Activated CD8-positive, alpha-beta T cell treated with anti-CD3 and anti-CD28 coated beads for 36 hours (primary cell): ENCODE data around the gene CTNNA2. TPM values are rescaled to one million over a fixed set of nuclear protein-coding genes. Genes with fewer than 3 reads are reported as not detected.

ENCODE experiments used
- ATAC-seq: fragments of 200-7000 bp; cut with Tn5 transposase; one replicate; pipeline ENCODE4 v1.10.0; 2021; ENCODE audit warnings: mild to moderate bottlenecking, moderate library complexity
- CTCF ChIA-PET: fragments of 350-600 bp; sonication (Branson Sonifier 250); formaldehyde crosslinking; loops from one replicate; lab custom pipeline; 2021; ENCODE audit warnings: antibody characterized with exemption; lab: Charles Lee
- POLR2A ChIA-PET: fragments of 350-600 bp; sonication (Branson Sonifier 250); formaldehyde crosslinking; loops from one replicate; lab custom pipeline; 2021; ENCODE audit warnings: antibody characterized with exemption; lab: Charles Lee
- DNase-seq: peaks from one replicate; pipeline ENCODE4 v3.0.0-alpha.2; 2020
- H3K27ac Mint-ChIP-seq: one replicate; pipeline ENCODE4 v1.8.0; 2021; ENCODE audit warnings: mild to moderate bottlenecking, mixed read lengths
- H3K27me3 Mint-ChIP-seq: one replicate; pipeline ENCODE4 v1.8.0; 2021; ENCODE audit warnings: mixed read lengths
- H3K36me3 Mint-ChIP-seq: one replicate; pipeline ENCODE4 v1.8.0; 2021; ENCODE audit warnings: low read depth, mixed read lengths
- H3K4me1 Mint-ChIP-seq: one replicate; pipeline ENCODE4 v1.8.0; 2021; ENCODE audit warnings: low read depth, mixed read lengths
- H3K4me3 Mint-ChIP-seq: one replicate; pipeline ENCODE4 v1.8.0; 2021; ENCODE audit warnings: mild to moderate bottlenecking, moderate library complexity, mixed read lengths
- H3K9me3 Mint-ChIP-seq: one replicate; pipeline ENCODE4 v1.8.0; 2021; ENCODE audit warnings: mixed read lengths
- intact Hi-C: fragments of 100-400 bp; cut with micrococcal nuclease; formaldehyde crosslinking; loops from one replicate; pipeline ENCODE4 v1.10.0; 2022
- total RNA-seq, 2 experiments: library from RNA; stranded (reverse); gene quantifications; one replicate each; pipeline ENCODE4 v1.2.3, GENCODE V29; 2021
- TF ChIP-seq, protein P1 (sequence below): fragments of 200-600 bp; IDR thresholded peaks from one replicate; pipeline ENCODE4 v1.8.0; 2022; ENCODE audit warnings: antibody characterized with exemption, mild to moderate bottlenecking

Gene CTNNA2
- total RNA-seq, 2 experiments from 2014 or later, result not detected

DNA sequence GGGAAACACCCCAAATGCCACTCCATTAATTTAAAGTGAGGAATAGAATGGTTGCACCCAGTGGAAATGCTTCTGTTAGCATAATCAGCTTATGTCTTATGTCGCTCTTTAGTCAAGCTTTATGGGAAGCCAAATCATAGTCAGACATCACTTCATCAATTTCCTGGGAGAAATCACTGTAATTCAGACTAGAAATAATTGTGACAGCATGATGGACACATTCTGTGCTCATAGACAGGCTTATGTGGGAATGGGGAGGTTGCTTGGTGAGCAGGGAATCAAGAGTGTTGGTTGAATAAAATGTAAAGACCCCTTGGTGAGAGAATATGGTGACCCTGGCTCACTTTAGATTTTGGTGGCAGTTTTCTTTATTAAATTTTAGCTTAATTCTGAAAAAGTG is 174.0 kb downstream of the CTNNA2 start:
- TF ChIP-seq, protein P1, sequence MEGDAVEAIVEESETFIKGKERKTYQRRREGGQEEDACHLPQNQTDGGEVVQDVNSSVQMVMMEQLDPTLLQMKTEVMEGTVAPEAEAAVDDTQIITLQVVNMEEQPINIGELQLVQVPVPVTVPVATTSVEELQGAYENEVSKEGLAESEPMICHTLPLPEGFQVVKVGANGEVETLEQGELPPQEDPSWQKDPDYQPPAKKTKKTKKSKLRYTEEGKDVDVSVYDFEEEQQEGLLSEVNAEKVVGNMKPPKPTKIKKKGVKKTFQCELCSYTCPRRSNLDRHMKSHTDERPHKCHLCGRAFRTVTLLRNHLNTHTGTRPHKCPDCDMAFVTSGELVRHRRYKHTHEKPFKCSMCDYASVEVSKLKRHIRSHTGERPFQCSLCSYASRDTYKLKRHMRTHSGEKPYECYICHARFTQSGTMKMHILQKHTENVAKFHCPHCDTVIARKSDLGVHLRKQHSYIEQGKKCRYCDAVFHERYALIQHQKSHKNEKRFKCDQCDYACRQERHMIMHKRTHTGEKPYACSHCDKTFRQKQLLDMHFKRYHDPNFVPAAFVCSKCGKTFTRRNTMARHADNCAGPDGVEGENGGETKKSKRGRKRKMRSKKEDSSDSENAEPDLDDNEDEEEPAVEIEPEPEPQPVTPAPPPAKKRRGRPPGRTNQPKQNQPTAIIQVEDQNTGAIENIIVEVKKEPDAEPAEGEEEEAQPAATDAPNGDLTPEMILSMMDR, result no peak
- no peak for ATAC-seq
- intact Hi-C loops, result no loop called here
- DNase-seq, result no peak
- H3K9me3 Mint-ChIP-seq, result peaks cover 11% of the 10 kb centered on the region
- POLR2A ChIA-PET, result no interaction called here
- no peaks in the 10 kb centered on the region for H3K4me1 Mint-ChIP-seq
- H3K27ac Mint-ChIP-seq, result no peak overlapping the region
- no peak overlapping the region for H3K4me3 Mint-ChIP-seq
- no peaks in the 10 kb centered on the region for H3K27me3 Mint-ChIP-seq
- H3K36me3 Mint-ChIP-seq, result no peaks in the 10 kb centered on the region
- CTCF ChIA-PET, result no interaction called here

DNA sequence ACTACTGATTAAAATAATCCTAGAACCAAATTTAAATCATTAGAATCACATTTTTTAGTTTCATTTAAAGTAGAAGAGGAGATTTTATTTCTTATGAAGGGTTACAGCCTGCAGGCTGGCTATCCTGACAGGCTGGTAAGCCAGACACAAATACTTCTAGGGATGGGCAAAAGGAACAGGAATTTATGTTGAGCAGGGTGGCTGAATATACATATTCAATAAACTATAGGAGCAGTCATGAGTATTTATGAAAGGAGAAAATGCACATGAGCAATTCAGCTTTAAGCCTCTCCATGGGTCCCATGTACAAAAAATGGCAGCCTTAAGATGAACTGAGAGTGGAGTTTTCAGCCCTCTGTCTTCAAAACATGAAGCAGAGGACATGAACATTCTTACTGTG is 182.4 kb downstream of the CTNNA2 start:
- H3K4me1 Mint-ChIP-seq, result no peaks in the 10 kb centered on the region
- H3K4me3 Mint-ChIP-seq, result no peak overlapping the region
- intact Hi-C loops, result no loop called here
- no peak overlapping the region for H3K27ac Mint-ChIP-seq
- H3K27me3 Mint-ChIP-seq, result no peaks in the 10 kb centered on the region
- ChIA-PET POLR2A (no interaction called here), CTCF (no interaction called here)
- TF ChIP-seq, protein P1, result no peak
- peaks cover 7% of the 10 kb centered on the region for H3K9me3 Mint-ChIP-seq
- ATAC-seq (no peak), DNase-seq (no peak)
- H3K36me3 Mint-ChIP-seq, result no peaks in the 10 kb centered on the region

DNA sequence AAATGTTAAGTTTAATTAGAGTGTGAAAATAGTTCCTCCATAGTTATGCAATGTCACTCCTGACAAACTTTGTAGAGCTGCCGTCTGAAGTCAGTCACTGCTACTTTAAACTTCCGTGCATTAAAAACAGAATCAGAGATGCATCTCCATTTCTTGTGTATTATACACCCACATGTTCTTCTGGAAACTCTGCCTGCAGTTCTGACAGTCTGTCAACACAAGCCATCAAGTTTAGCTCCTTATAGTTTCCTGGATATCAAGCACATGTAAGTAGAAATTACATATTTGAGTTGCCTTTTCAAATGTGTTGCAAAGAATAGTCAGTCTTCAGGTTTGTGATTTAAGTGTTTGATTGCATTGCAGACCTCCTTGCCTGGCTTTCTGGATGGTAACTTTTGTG is 184.3 kb downstream of the CTNNA2 start:
- CTCF ChIA-PET, result no interaction called here
- no peak for DNase-seq
- Mint-ChIP-seq H3K4me3 (no peak overlapping the region), H3K27ac (no peak overlapping the region), H3K27me3 (no peaks in the 10 kb centered on the region), H3K4me1 (no peaks in the 10 kb centered on the region), H3K9me3 (peaks cover 2% of the 10 kb centered on the region), H3K36me3 (no peaks in the 10 kb centered on the region)
- intact Hi-C loops, result no loop called here
- POLR2A ChIA-PET, result no interaction called here
- no peak for ATAC-seq
- TF ChIP-seq, protein P1, result no peak

DNA sequence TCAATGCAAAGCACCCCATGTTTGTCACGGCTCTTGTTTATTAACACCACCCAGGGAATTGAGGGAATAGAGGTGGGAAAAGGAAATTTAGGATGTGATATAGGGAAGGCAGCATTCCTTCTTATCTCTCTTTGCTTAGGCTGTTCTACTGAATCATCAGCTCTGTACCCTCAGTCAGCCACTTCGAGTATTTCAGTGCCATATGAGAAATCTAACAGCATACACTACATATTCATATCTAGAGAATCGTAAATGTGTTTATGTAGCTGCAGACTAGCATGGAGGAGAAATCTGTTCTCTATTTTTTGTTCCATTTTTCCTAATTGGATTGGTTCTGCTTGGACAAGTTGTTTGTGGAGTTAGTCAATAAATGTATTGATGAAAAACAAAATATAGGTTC is 187.8 kb downstream of the CTNNA2 start:
- ATAC-seq (no peak), DNase-seq (no peak)
- no peaks in the 10 kb centered on the region for H3K36me3 Mint-ChIP-seq
- no peak overlapping the region for H3K27ac Mint-ChIP-seq
- peaks cover 3% of the 10 kb centered on the region for H3K9me3 Mint-ChIP-seq
- no peaks in the 10 kb centered on the region for H3K27me3 Mint-ChIP-seq
- intact Hi-C loops, result no loop called here
- CTCF ChIA-PET, result no interaction called here
- TF ChIP-seq, protein P1, result no peak
- POLR2A ChIA-PET, result no interaction called here
- H3K4me3 Mint-ChIP-seq, result no peak overlapping the region
- H3K4me1 Mint-ChIP-seq, result no peaks in the 10 kb centered on the region

DNA sequence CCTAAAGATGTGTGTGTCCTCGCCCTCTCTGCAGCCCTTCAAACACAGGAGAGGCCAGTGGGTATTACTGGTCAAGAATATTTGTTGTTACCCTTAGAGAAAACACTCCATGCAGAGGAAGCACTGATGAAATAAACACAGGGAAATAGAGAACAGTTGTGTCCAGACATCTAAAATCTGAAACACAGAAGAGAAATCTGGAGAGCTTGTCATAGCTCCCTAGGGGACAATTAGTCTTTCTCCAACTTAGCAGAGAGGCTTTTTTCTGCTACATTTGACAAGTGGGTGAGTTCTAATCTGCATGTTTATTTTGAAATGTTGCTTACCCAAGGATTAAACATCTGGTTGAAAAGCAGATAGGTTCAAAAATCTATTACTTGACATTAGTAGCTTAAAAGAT is 190.1 kb downstream of the CTNNA2 start:
- H3K36me3 Mint-ChIP-seq, result no peaks in the 10 kb centered on the region

More for the DNA sequence above, 190.1 kb downstream of the CTNNA2 start:
- ATAC-seq (no peak), DNase-seq (no peak)
- no peak overlapping the region for H3K27ac Mint-ChIP-seq
- ChIA-PET POLR2A (no interaction called here), CTCF (no interaction called here)
- no peaks in the 10 kb centered on the region for H3K4me1 Mint-ChIP-seq
- H3K27me3 Mint-ChIP-seq, result no peaks in the 10 kb centered on the region
- peaks cover 3% of the 10 kb centered on the region for H3K9me3 Mint-ChIP-seq
- intact Hi-C loops, result no loop called here
- TF ChIP-seq, protein P1, result no peak
- H3K4me3 Mint-ChIP-seq, result no peak overlapping the region
